GM12891 (cell line): ENCODE results near the gene POLA2.
A peak's percentile ranks its signal among the peaks of the same experiment; 100 is the strongest.
"Not testable (repeated sequence)": the region's sequence is repeated elsewhere in the genome, so short reads cannot be mapped to it uniquely, and the experiment has no call there.

Experiments used
- DNase-seq: peaks from one replicate; pipeline ENCODE4 v3.0.0; 2011; ENCODE audit warnings: low spot score; ENCODE audit not compliant: insufficient read length
- FAIRE-seq: peaks from 2 replicates; lab custom pipeline; 2011; peaks lifted over from hg19 to GRCh38; lab: Jason Lieb, UNC
- PAX5 ChIP-seq: IDR thresholded peaks from 2 replicates; pipeline ENCODE4 v1.6.1; 2011; ENCODE audit warnings: low read length, moderate library complexity, mild to moderate bottlenecking; ENCODE audit not compliant: insufficient read depth, severe bottlenecking
- POLR2A ChIP-seq: IDR thresholded peaks from 2 replicates; pipeline ENCODE4 v1.6.1; 2011; ENCODE audit warnings: low read depth, low read length, control low read depth
- POLR2AphosphoS5 ChIP-seq: IDR thresholded peaks from 2 replicates; pipeline ENCODE4 v1.6.1; 2011; ENCODE audit warnings: low read depth, low read length, control low read depth
- POU2F2 ChIP-seq: IDR thresholded peaks from 2 replicates; pipeline ENCODE4 v1.6.1; 2011; ENCODE audit warnings: low read depth, mild to moderate bottlenecking, control low read depth, low read length, moderate library complexity
- SPI1 ChIP-seq: IDR thresholded peaks from 2 replicates; pipeline ENCODE4 v1.6.1; 2011; ENCODE audit warnings: low read depth, low read length, control low read depth
- TAF1 ChIP-seq: IDR thresholded peaks from 2 replicates; pipeline ENCODE4 v1.6.1; 2011; ENCODE audit warnings: low read depth, low read length, control low read depth

POLA2 gene

GRCh38 chr11:65260756-65261590 lies 789 bp upstream of the POLA2 start:
- DNase-seq (no peak), FAIRE-seq (no peak)
- TF ChIP-seq POLR2A: no peak
- TF ChIP-seq POLR2AphosphoS5: no peak
- no peak for TF ChIP-seq TAF1
- no peak for TF ChIP-seq SPI1
- no peak for TF ChIP-seq PAX5

- DNase-seq: no peak
- FAIRE-seq: no peak
- TF ChIP-seq PAX5: no peak
- 0 out of 2 replicates have a peak, but pooled peaks have one; percentile 20 for TF ChIP-seq SPI1
- TF ChIP-seq POU2F2: no peak
- no peak for TF ChIP-seq POLR2A
- no peak for TF ChIP-seq POLR2AphosphoS5
- no peak for TF ChIP-seq TAF1
These were observed 569 bp downstream of the POLA2 start for GRCh38 chr11:65262381-65262680.

- FAIRE-seq (no peak), DNase-seq (no peak)
- TF ChIP-seq POLR2AphosphoS5: no peak
- no peak for TF ChIP-seq PAX5
- no peak for TF ChIP-seq POLR2A
- TF ChIP-seq TAF1: no peak
- no peak for TF ChIP-seq POU2F2
- TF ChIP-seq SPI1: no peak
These were observed 1.0 kb downstream of the POLA2 start for GRCh38 chr11:65262776-65263175.

GRCh38 chr11:65264747-65265146 lies 3.0 kb downstream of the POLA2 start:
- not testable (repeated sequence) for DNase-seq, FAIRE-seq

GRCh38 chr11:65266210-65266609 lies 4.4 kb downstream of the POLA2 start:
- TF ChIP-seq POU2F2 (no peak), POLR2AphosphoS5 (no peak), TAF1 (no peak), PAX5 (no peak), POLR2A (no peak), SPI1 (no peak)
- no peak for DNase-seq
- FAIRE-seq: no peak

GRCh38 chr11:65274735-65275682 lies 13.2 kb downstream of the POLA2 start:
- FAIRE-seq (no peak), DNase-seq (no peak)
- no peak for TF ChIP-seq POLR2AphosphoS5
- TF ChIP-seq TAF1: no peak
- TF ChIP-seq POLR2A: no peak
- TF ChIP-seq POU2F2: no peak
- no peak for TF ChIP-seq SPI1
- no peak for TF ChIP-seq PAX5

- no peak for FAIRE-seq
- TF ChIP-seq POLR2AphosphoS5 (no peak), SPI1 (no peak), POLR2A (no peak), POU2F2 (no peak), PAX5 (no peak), TAF1 (no peak)
- no peak for DNase-seq
These were observed 14.1 kb downstream of the POLA2 start for GRCh38 chr11:65275906-65276305.

- TF ChIP-seq TAF1 (no peak), POLR2A (no peak), POLR2AphosphoS5 (no peak), SPI1 (no peak), POU2F2 (no peak), PAX5 (no peak)
- DNase-seq (no peak), FAIRE-seq (no peak)
These were observed 16.0 kb downstream of the POLA2 start for GRCh38 chr11:65277631-65278277.

GRCh38 chr11:65278356-65278755 lies 16.6 kb downstream of the POLA2 start:
- TF ChIP-seq TAF1 (no peak), POU2F2 (no peak), POLR2A (no peak), SPI1 (no peak), POLR2AphosphoS5 (no peak), PAX5 (no peak)
- FAIRE-seq: no peak
- no peak for DNase-seq
